Glomerular visceral epithelial cell (primary cell): ENCODE results near the gene ANKRD60.
A peak's percentile ranks its signal among the peaks of the same experiment; 100 is the strongest.

Experiments
- DNase-seq: peaks from one replicate; pipeline ENCODE4 v3.0.0-alpha.2; 2016; ENCODE audit errors: extremely low spot score

ANKRD60 gene

GRCh38 chr20:58194175-58194791 lies 34.2 kb downstream of the ANKRD60 start:
- no peak for DNase-seq

GRCh38 chr20:58192567-58192966 lies 35.9 kb downstream of the ANKRD60 start:
- no peak for DNase-seq

GRCh38 chr20:58192065-58192464 lies 36.4 kb downstream of the ANKRD60 start:
- no peak for DNase-seq

DNA sequence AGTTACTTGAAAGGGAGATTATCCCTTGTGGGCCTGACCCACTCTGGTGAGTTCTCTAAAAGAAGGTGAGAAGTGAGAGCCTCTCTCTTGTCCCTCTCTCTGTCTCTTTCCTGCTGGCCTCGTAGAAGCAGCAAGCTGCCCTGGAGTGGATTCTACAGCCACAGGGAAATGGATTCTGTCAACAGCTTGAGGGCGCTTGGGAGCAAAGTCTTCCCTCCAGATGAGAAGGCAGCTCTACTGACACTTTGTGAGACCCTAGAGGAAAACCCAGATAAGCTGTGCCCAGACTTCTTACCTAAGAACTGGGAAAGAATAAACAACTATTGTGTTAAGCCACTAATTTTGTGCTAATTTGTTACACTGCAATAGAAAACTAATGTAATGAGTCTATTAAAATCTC lies 39.9 kb downstream of the ANKRD60 start:
- DNase-seq, result no peak

- DNase-seq, result no peak
These were observed 43.5 kb downstream of the ANKRD60 start for GRCh38 chr20:58184984-58185383.

DNA sequence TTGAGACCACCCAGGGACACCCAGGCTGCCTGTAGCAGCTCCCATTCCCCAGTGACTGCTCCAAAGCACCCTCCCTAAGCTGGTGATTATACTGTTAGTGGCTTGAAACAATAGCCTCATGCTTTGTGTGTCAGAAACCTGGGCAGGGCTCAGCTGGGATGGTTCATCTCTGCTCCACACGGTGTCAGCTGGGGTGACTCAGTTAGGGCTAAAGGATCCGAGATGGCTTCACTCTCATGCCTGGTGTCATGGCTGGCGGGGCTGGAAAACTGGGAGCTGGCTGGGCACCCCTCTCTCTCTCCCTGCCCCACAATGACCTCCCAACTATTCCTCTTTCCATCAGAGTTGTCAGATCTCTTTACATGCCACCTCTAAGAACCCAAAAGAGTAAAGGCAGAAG lies 44.4 kb downstream of the ANKRD60 start:
- no peak for DNase-seq

DNA sequence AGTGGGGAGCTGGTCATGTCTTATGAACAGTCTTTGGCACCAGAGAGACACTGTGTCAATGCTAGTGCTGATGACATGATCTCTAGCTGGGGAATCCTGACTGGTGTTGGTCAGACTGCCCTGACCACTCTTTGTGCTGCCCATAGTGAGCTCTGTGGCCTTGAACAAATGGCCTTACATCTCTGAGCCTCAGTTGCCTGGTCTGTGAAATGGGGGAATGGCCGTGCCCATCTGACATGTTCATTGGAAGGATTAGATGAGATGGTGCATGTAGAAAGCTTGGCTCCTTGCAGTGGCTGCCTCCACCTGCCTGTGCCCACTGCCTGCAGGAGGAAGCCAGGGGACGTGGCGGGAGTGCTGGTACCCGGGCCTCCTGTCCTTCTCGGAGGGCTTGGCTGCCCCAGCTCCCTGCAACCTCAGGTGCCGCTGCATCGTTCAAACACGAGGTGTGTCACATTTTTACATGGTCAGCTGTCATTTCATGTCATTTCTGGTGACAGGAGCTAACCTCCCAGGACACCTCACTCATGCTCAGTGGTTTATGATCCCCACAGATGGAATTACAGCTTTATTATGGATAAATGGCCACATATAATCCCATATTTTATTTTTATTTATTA lies 45.8 kb downstream of the ANKRD60 start:
- DNase-seq, result no peak

- peak; percentile 49 for DNase-seq
These were observed 48.9 kb downstream of the ANKRD60 start for GRCh38 chr20:58179432-58180099.

DNA sequence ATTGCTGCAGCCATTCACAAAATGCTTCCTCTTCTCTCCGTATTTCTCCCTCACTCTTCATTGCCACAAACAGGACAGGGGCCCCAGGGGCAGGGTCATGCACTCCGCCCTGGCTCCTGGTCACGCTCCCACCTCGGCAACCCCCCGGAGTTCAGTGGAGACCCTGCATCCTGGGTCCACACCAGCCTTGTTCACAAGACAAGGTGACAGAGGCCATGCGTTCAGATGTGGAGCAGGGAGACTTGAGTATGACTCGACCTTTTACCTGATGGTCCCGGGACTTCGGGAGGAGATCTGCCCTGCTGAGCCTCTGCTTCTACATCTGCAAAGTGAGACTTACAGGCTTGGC lies 49.4 kb downstream of the ANKRD60 start:
- no peak for DNase-seq

DNA sequence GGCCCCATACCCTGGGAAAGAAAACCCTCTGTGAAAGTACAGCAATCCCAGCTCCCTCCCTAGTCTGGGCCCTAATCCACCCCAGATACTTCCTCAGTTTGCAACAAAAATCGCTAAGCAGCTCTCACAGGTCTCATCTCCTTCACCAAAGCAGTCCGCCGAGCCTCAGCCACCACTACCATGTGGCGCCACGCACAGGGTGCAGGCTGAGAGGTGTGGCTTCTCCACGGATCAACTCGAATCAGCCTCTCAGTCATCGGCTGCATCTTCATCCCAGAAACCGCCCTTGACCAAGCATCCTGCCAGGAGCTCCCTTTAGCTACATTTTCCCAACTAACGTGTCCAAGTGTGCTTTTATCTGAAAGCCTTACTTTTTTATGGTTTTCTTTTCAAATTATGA lies 50.7 kb downstream of the ANKRD60 start:
- DNase-seq, result no peak

DNA sequence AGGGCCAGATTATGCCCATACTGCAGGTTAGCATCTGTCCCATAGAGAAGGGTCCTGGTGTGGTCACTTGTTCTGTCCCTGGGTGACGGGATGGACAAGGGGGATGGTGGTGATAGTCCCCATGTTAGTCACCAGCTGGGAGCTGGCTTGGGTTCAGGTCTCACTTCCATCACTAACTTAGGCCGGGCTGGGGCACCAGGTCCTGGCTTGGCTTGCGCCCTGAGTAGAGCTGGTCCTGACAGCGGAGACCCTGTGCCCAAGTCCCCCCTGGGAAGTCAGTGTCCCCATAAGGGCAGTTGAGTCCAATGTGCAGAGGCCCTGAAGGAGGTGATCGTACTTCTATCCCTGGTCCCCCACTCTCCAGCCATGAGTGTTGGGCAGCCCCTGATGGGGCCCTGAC lies 52.6 kb downstream of the ANKRD60 start:
- no peak for DNase-seq

- DNase-seq, result no peak
These were observed 53.0 kb downstream of the ANKRD60 start for GRCh38 chr20:58175425-58175824.

DNA sequence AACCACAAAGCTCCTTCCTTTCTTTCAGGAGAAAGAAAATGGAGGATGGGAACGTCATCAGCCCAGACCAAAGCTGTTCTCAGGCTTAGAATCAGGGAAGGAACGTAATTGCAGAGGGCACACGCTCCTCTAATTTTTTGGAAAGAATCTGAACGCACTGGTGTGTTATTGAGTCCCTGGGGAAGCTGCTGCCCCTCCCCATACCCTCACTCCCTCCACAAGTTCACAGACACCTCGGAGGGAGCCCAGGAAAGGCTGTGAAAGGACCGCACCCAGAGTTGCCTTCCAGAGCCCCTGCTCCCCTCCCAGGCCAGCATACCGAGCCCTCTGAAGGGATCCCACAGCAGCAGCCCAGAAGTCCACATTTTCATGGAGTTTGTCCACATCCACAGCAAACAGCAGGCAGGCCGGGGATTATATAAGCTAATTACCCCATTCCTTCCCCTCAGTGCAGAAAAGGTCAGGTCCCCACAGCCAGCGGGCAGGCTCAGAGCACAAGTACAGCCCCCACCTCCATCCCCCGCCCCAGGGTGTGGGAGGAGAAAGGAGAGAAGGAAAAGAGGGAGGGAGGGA lies 53.7 kb downstream of the ANKRD60 start:
- no peak for DNase-seq

DNA sequence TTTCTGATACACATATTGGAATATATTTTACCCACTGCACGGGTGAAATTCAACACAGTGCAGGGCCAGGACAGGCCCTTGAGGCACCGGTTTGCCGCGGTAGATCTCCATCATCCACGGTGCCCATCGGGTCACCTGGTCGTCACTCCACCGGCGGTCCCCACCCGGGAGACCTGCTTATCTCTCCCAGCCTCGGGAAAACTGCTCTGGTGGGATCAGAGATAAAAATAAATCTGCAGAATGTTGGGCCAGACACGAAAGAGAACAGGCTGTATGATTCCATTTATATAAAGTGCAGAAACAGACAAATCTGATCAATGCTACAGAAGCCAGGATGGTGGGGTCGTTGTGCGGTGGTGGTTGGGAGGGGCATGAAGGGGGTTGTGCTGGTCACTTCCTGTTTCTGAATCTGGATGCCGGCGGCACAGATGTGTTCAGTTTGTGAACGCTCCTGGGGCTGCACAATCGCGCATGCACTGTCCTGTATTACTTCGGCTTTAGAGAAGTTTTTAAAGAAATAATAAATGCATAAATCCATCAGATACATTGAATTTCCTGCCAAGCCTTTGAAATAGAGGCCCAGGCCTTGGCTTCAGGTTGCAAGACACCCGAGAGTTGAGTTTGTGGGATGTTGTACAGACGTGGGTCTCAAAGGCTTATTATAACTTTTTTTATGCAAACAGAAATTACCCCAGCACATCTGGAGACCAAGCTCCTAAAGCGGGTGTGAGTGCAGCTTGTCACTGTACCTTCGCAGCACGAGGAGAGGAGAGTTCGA lies 54.3 kb downstream of the ANKRD60 start:
- no peak for DNase-seq

GRCh38 chr20:58173091-58173490 lies 55.4 kb downstream of the ANKRD60 start:
- DNase-seq, result no peak

DNA sequence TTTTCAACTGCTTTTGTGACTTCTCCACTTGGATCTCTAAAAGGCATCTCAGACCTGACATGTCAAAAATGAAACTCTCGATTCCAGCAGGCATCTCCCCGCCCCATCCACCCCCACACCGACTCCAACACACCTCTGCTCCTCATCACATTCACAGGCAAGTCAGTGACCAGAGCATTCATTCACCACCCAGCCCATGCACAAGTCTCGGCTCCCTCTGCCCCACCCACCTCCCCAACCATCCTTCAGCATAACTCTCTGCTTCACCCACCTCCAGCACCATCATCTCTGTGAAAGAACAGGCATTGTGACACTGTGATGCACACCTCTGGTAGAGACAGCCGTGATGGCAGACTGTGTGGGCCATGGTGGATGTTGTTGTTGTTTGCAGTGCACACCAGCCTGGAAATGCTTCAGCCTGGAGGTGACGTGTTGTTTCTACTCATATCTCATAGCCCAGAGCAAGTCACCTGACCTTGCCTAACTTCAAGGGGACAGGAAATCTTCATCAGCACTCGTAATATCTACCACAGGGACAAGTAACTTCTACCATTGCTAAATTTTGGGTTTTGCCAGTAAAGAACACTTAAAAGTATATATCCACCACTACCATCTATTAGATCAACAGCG lies 56.5 kb downstream of the ANKRD60 start:
- no peak for DNase-seq

GRCh38 chr20:58169450-58169849 lies 59.0 kb downstream of the ANKRD60 start:
- no peak for DNase-seq

DNA sequence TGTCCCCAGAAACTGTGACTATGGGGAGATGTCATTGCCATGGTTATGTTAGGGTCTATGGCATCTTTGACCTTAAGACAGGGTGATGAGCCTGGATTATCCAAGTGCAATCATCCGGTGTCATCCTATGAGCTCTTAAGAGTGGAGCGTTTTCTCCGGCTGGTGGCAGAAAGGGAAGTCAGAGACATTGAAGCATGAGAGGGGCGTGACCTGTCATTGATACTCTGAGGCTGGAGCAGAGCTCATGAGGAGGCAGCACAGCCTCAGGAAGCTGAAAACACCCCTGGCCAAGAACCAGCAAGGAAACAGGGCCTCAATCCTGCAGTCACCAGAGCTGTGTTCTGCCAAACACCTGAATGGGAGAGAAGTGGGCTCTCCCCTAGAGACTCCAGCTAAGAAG lies 59.6 kb downstream of the ANKRD60 start:
- DNase-seq, result no peak

DNA sequence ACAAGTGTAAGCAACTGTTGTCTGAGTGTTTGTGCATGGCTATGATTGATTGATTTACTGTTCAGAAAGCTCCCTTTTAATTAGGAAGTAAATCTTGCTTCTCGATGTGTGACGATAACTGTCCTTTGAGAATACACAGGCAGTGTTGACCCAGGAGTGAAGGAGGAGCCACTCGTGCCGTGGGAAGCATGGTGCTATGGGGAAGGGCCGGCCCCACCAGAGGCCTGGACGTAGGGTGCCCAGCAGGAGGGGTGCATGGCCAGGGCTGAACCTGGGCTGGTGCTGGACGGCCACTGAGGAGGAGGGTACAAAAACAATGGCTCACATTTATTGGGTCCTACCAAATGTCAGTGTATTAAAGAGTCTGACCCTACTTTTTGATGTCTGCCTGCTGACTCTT lies 60.7 kb downstream of the ANKRD60 start:
- no peak for DNase-seq
